Cardiac fibroblast (primary cell): ENCODE data around the gene G6PD.
"Not testable (repeated sequence)": the region's sequence is repeated elsewhere in the genome, so short reads cannot be mapped to it uniquely, and the experiment has no call there.

Experiments used
- DNase-seq, 2 donors: peaks; one replicate each; pipeline versions ENCODE4 v3.0.0 to v3.0.0-alpha.2; 2010; ENCODE audit warnings: low read depth in 2 of 2
- H3K4me3 ChIP-seq, 2 donors: replicated peaks in 1 of 2; 1 replicate in 1 of 2; 2 replicates in 1 of 2; pipeline ENCODE4 v1.5.1; 2011; ENCODE audit warnings: low read depth in 2 of 2, low read length in 2 of 2, mild to moderate bottlenecking in 2 of 2, moderate library complexity in 1 of 2
- CTCF ChIP-seq: IDR thresholded peaks from one replicate; pipeline ENCODE4 v1.5.1; 2011; ENCODE audit warnings: low read depth, mild to moderate bottlenecking, low read length, inconsistent platforms

G6PD gene

GRCh38 chrX:154546354-154547244, at the start of gene G6PD:
Gene G6PD (minus strand): TSS chrX:154546846. CDS start chrX:154546155, 691 bp downstream.
- TF ChIP-seq CTCF = no peak
- DNase-seq = peak in 1 of 2 donors; percentile 76

GRCh38 chrX:154595559-154596249, 49.1 kb upstream of the G6PD start:
- H3K4me3 ChIP-seq = no peak overlapping the region
- no peak for DNase-seq
- TF ChIP-seq CTCF = no peak

More at GRCh38 chrX:154546354-154547244, at the start of gene G6PD:
- peak within 1 kb of the TSS; percentile 68 to 71 for H3K4me3 ChIP-seq

GRCh38 chrX:154594491-154594890, 47.8 kb upstream of the G6PD start:
- no peak for DNase-seq
- no peak overlapping the region for H3K4me3 ChIP-seq
- TF ChIP-seq CTCF = no peak

- TF ChIP-seq CTCF = no peak
- no peak for DNase-seq
- H3K4me3 ChIP-seq = no peak overlapping the region
These were observed 46.6 kb upstream of the G6PD start for GRCh38 chrX:154593201-154593600.

- no peak overlapping the region for H3K4me3 ChIP-seq
- no peak for TF ChIP-seq CTCF
- no peak for DNase-seq
These were observed 45.9 kb upstream of the G6PD start for GRCh38 chrX:154592505-154592904.

GRCh38 chrX:154590415-154590814, 43.8 kb upstream of the G6PD start:
- not testable (repeated sequence) for H3K4me3 ChIP-seq, DNase-seq

- not testable (repeated sequence) for H3K4me3 ChIP-seq, DNase-seq
These were observed 38.0 kb upstream of the G6PD start, which contains the start of gene CTAG1A for GRCh38 chrX:154584585-154585183. Gene CTAG1A (plus strand): TSS chrX:154585133. CDS start chrX:154585207, 74 bp downstream.

GRCh38 chrX:154582994-154583393, 36.3 kb upstream of the G6PD start:
- DNase-seq, H3K4me3 ChIP-seq: not testable (repeated sequence)

- DNase-seq, H3K4me3 ChIP-seq: not testable (repeated sequence)
These were observed 28.4 kb upstream of the G6PD start for GRCh38 chrX:154575076-154575475.

- not testable (repeated sequence) for DNase-seq, H3K4me3 ChIP-seq
These were observed 26.4 kb upstream of the G6PD start for GRCh38 chrX:154573061-154573460.

GRCh38 chrX:154570361-154570760, 23.7 kb upstream of the G6PD start:
- H3K4me3 ChIP-seq, DNase-seq: not testable (repeated sequence)

GRCh38 chrX:154562295-154562694, 15.6 kb upstream of the G6PD start:
- DNase-seq = not testable (repeated sequence)

More at GRCh38 chrX:154562295-154562694, 15.6 kb upstream of the G6PD start:
- H3K4me3 ChIP-seq = not testable (repeated sequence)
